ENCODE data around the gene P2RX6. TPM values are rescaled to one million over a fixed set of nuclear protein-coding genes. Genes with fewer than 3 reads are reported as not detected.

P2RX6 gene
- total RNA-seq, 2 experiments from 2014 or later = 0.82 to 1.9 TPM

- DNase-seq (no peak), ATAC-seq (ENCODE audit: low read depth) (no peak)
- Mint-ChIP-seq H3K36me3 (no peaks in the 10 kb centered on the region), H3K9me3 (no peaks in the 10 kb centered on the region), H3K27ac (no peak overlapping the region), H3K4me3 (no peak overlapping the region), H3K4me1 (no peaks in the 10 kb centered on the region), H3K27me3 (peaks cover 3% of the 10 kb centered on the region)
- POLR2A ChIA-PET = no interaction called here
Observed at GRCh38 chr22:21074102-21074715, 59.2 kb downstream of the P2RX6 start.

- no peak overlapping the region for H3K27ac Mint-ChIP-seq
- ATAC-seq (ENCODE audit: low read depth) = no peak
- H3K4me1 Mint-ChIP-seq = no peaks in the 10 kb centered on the region
Observed at GRCh38 chr22:21075516-21076138, 60.7 kb downstream of the P2RX6 start.

GRCh38 chr22:21076912-21077625 lies 62.1 kb downstream of the P2RX6 start:
- Mint-ChIP-seq H3K36me3 (no peaks in the 10 kb centered on the region), H3K4me3 (no peak overlapping the region), H3K27me3 (no peaks in the 10 kb centered on the region), H3K9me3 (no peaks in the 10 kb centered on the region), H3K27ac (no peak overlapping the region), H3K4me1 (no peaks in the 10 kb centered on the region)
- no peak for DNase-seq
- POLR2A ChIA-PET = interaction anchor here (0.6 kb wide), 1 partner anchor 53 kb away, joined by 3 read pairs; no protein-coding TSS in a partner anchor
- ATAC-seq (ENCODE audit: low read depth) = no peak

More at GRCh38 chr22:21075516-21076138, 60.7 kb downstream of the P2RX6 start:
- no peak overlapping the region for H3K4me3 Mint-ChIP-seq
- no peaks in the 10 kb centered on the region for H3K27me3 Mint-ChIP-seq
- POLR2A ChIA-PET = no interaction called here
- no peak for DNase-seq
- H3K9me3 Mint-ChIP-seq = no peaks in the 10 kb centered on the region
- H3K36me3 Mint-ChIP-seq = no peaks in the 10 kb centered on the region

Small RNA genes lying within 50 kb of the gene (microRNA-seq; reads per million reads assigned to microRNA genes)
- not detected for gene MIR649

Other genes starting within 250 kb of the P2RX6 start
- gene SERPIND1, start 241.1 kb upstream of the P2RX6 start, total RNA-seq = not detected
- gene PI4KA, start 156.4 kb upstream of the P2RX6 start, total RNA-seq = 100 to 1,000 TPM; 100 to 106 TPM
- 10 to 100 TPM; 29.7 to 32.5 TPM for gene SNAP29, start 156.2 kb upstream of the P2RX6 start, total RNA-seq
- 10 to 100 TPM; 91.0 to 92.9 TPM for gene CRKL, start 97.8 kb upstream of the P2RX6 start, total RNA-seq
- under 1 TPM; 0.37 to 0.94 TPM for gene AIFM3, start 47.9 kb upstream of the P2RX6 start, total RNA-seq
- gene LZTR1, start 32.9 kb upstream of the P2RX6 start, total RNA-seq = 10 to 100 TPM; 80.1 to 80.9 TPM
- 10 to 100 TPM; 33.6 to 33.8 TPM for gene THAP7, start 13.0 kb upstream of the P2RX6 start, total RNA-seq
- gene SLC7A4, start 17.4 kb downstream of the P2RX6 start, total RNA-seq = 1 to 10 TPM in 1 of 2 experiments, under 1 TPM in 1; 0.79 to 1.2 TPM
- gene LRRC74B, start 30.8 kb downstream of the P2RX6 start, total RNA-seq = not detected

Measured in activated naive CD8-positive, alpha-beta T cell treated with anti-CD3 and anti-CD28 coated beads, Interleukin-2, amount 10 ng/mL, durations not matched to agents 7 days and 5 days (primary cell).